BLaER1 treated with 17β-estradiol and CSF1 and Interleukin-3, amounts not matched to agents 10 nM and 100 nM (cell line): ENCODE results near the gene TIMM10.
A peak's percentile ranks its signal among the peaks of the same experiment; 100 is the strongest.

Experiments used
- H3K27ac ChIP-seq, 11 experiments: shearing (Covaris generic); formaldehyde crosslinking; 2 replicates each; pipeline ENCODE4 v1.8.1; 2022
- H3K27me3 ChIP-seq, 11 experiments: shearing (Covaris generic); formaldehyde crosslinking; 2 replicates each; pipeline ENCODE4 v1.8.1; 2022
- H3K36me3 ChIP-seq, 11 experiments: shearing (Covaris generic); formaldehyde crosslinking; 2 replicates each; pipeline ENCODE4 v1.8.1; 2022
- H3K4me1 ChIP-seq, 10 experiments: shearing (Covaris generic); formaldehyde crosslinking; 2 replicates each; pipeline ENCODE4 v1.8.1; 2022
- H3K4me2 ChIP-seq, 11 experiments: shearing (Covaris generic); formaldehyde crosslinking; 2 replicates each; pipeline ENCODE4 v1.8.1; 2022
- H3K4me3 ChIP-seq, 10 experiments: shearing (Covaris generic); formaldehyde crosslinking; 2 replicates each; pipeline ENCODE4 v1.8.1; 2022
- H3K9ac ChIP-seq, 11 experiments: shearing (Covaris generic); formaldehyde crosslinking; 2 replicates each; pipeline ENCODE4 v1.8.1; 2022
- H3K9me3 ChIP-seq, 11 experiments: shearing (Covaris generic); formaldehyde crosslinking; replicated peaks in 1 of 11; 2 replicates each; pipeline ENCODE4 v1.8.1; 2022
- H4K20me1 ChIP-seq, 11 experiments: shearing (Covaris generic); formaldehyde crosslinking; 2 replicates each; pipeline ENCODE4 v1.8.1; 2022
- Cebpa-rat ChIP-seq, 11 experiments: shearing (Covaris generic); IDR thresholded peaks; 2 replicates each; pipeline ENCODE4 v1.8.1; 2022

TIMM10 gene

GRCh38 chr11:57530596-57531507, at the start of gene TIMM10:
Gene TIMM10, minus strand, starts transcription at chr11:57530754. Its CDS starts 565 bp downstream, at chr11:57530189.
- Histone ChIP-seq H3K9me3 (no peaks in the 10 kb centered on the region), H3K4me1 (peaks cover 22 to 33% (median 24%) of the 10 kb centered on the region in 10 experiments), H3K4me2 (peak within 1 kb of the TSS; percentile 87 to 99 (median 94)), H4K20me1 (peaks cover 0 to 27% (median 16%) of the 10 kb centered on the region in 11 experiments; a peak in 11 of 22 replicates), H3K4me3 (peak within 1 kb of the TSS; percentile 73 to 94 (median 80)), H3K27me3 (no peaks in the 10 kb centered on the region), H3K36me3 (peaks cover 4 to 29% (median 19%) of the 10 kb centered on the region in 11 experiments; a peak in 18 of 22 replicates), H3K9ac (peak within 1 kb of the TSS; percentile 77 to 92 (median 84)), H3K27ac (peak within 1 kb of the TSS; percentile 45 to 90 (median 83); a peak in 21 of 22 replicates)
- TF ChIP-seq Cebpa-rat (IDR thresholded peaks at IDR 0.05) = no peak

GRCh38 chr11:57574061-57574460, 43.5 kb upstream of the TIMM10 start:
- Histone ChIP-seq H3K27me3 (no peaks in the 10 kb centered on the region), H3K9me3 (no peaks in the 10 kb centered on the region), H3K36me3 (no peaks in the 10 kb centered on the region), H3K27ac (no peak overlapping the region), H3K9ac (no peak overlapping the region), H3K4me3 (no peak overlapping the region), H3K4me1 (peaks cover 21 to 34% (median 29%) of the 10 kb centered on the region in 10 experiments), H4K20me1 (no peaks in the 10 kb centered on the region), H3K4me2 (no peak overlapping the region)
- TF ChIP-seq Cebpa-rat (IDR thresholded peaks at IDR 0.05) = no peak

- H3K4me1 ChIP-seq = peaks cover 30 to 49% (median 40%) of the 10 kb centered on the region in 10 experiments
- no peaks in the 10 kb centered on the region for H3K36me3 ChIP-seq
- no peaks in the 10 kb centered on the region for H4K20me1 ChIP-seq
- H3K27ac ChIP-seq = peak overlapping the region in 8 of 11 experiments; percentile 2 to 55 (median 44); a peak in 10 of 22 replicates
- no peak overlapping the region for H3K4me3 ChIP-seq
- no peak for TF ChIP-seq Cebpa-rat (IDR thresholded peaks at IDR 0.05)
- H3K9ac ChIP-seq = peak overlapping the region in 1 of 11 experiments; percentile 38; a peak in 2 of 22 replicates
- no peaks in the 10 kb centered on the region for H3K27me3 ChIP-seq
- H3K4me2 ChIP-seq = peak overlapping the region; percentile 53 to 79 (median 64)
- no peaks in the 10 kb centered on the region for H3K9me3 ChIP-seq
These were observed 41.1 kb upstream of the TIMM10 start for GRCh38 chr11:57571606-57572005.

- Histone ChIP-seq H3K27me3 (no peaks in the 10 kb centered on the region), H3K9me3 (no peaks in the 10 kb centered on the region), H4K20me1 (no peaks in the 10 kb centered on the region), H3K4me2 (peak overlapping the region; percentile 71 to 99 (median 88)), H3K9ac (peak overlapping the region; percentile 71 to 91 (median 84); a peak in 21 of 22 replicates), H3K4me1 (peaks cover 51 to 64% (median 58%) of the 10 kb centered on the region in 10 experiments), H3K36me3 (no peaks in the 10 kb centered on the region), H3K4me3 (peak overlapping the region; percentile 75 to 95 (median 84)), H3K27ac (peak overlapping the region in 9 of 11 experiments; percentile 64 to 89 (median 82); a peak in 16 of 22 replicates)
- no peak for TF ChIP-seq Cebpa-rat (IDR thresholded peaks at IDR 0.05)
These were observed 37.8 kb upstream of the TIMM10 start for GRCh38 chr11:57568330-57568766.

- Histone ChIP-seq H3K9me3 (no peaks in the 10 kb centered on the region), H3K4me2 (peak within 1 kb of the TSS; percentile 88 to 100 (median 97)), H3K27me3 (no peaks in the 10 kb centered on the region), H4K20me1 (peaks cover 0 to 1% (median 0%) of the 10 kb centered on the region in 11 experiments; a peak in 2 of 22 replicates), H3K36me3 (peaks cover 0 to 5% (median 0%) of the 10 kb centered on the region in 11 experiments; a peak in 2 of 22 replicates), H3K4me1 (peaks cover 51 to 63% (median 55%) of the 10 kb centered on the region in 10 experiments), H3K27ac (peak within 1 kb of the TSS; percentile 64 to 89 (median 82)), H3K9ac (peak within 1 kb of the TSS; percentile 71 to 91 (median 84)), H3K4me3 (peak within 1 kb of the TSS; percentile 75 to 95 (median 84))
- TF ChIP-seq Cebpa-rat (IDR thresholded peaks at IDR 0.05) = no peak
These were observed 37.2 kb upstream of the TIMM10 start, which contains the start of gene UBE2L6 for GRCh38 chr11:57567515-57568329. Gene UBE2L6, minus strand, starts transcription at chr11:57567672. Its CDS starts 61 bp downstream, at chr11:57567611.

- Histone ChIP-seq H3K36me3 (peaks cover 0 to 12% (median 0%) of the 10 kb centered on the region in 11 experiments; a peak in 5 of 22 replicates), H3K9me3 (no peaks in the 10 kb centered on the region), H3K27ac (peak overlapping the region; percentile 2 to 89 (median 82); a peak in 20 of 22 replicates), H3K27me3 (no peaks in the 10 kb centered on the region), H3K4me1 (peaks cover 46 to 56% (median 49%) of the 10 kb centered on the region in 10 experiments), H3K4me2 (peak overlapping the region; percentile 88 to 100 (median 97)), H4K20me1 (peaks cover 0 to 8% (median 5%) of the 10 kb centered on the region in 11 experiments; a peak in 7 of 22 replicates), H3K4me3 (peak overlapping the region; percentile 75 to 95 (median 84)), H3K9ac (peak overlapping the region; percentile 71 to 91 (median 84))
- TF ChIP-seq Cebpa-rat (IDR thresholded peaks at IDR 0.05) = no peak
These were observed 36.5 kb upstream of the TIMM10 start for GRCh38 chr11:57566905-57567514.

GRCh38 chr11:57566005-57566904, 35.7 kb upstream of the TIMM10 start:
- H3K4me1 ChIP-seq = peaks cover 38 to 48% (median 41%) of the 10 kb centered on the region in 10 experiments
- H3K4me2 ChIP-seq = peak overlapping the region; percentile 88 to 100 (median 97)
- no peaks in the 10 kb centered on the region for H3K27me3 ChIP-seq
- TF ChIP-seq Cebpa-rat (IDR thresholded peaks at IDR 0.05) = no peak
- peak overlapping the region; percentile 61 to 89 (median 81) for H3K27ac ChIP-seq
- peak overlapping the region; percentile 75 to 95 (median 84) for H3K4me3 ChIP-seq
- H3K9ac ChIP-seq = peak overlapping the region; percentile 63 to 91 (median 84); a peak in 21 of 22 replicates
- H3K36me3 ChIP-seq = peaks cover 0 to 17% (median 0%) of the 10 kb centered on the region in 11 experiments; a peak in 5 of 22 replicates
- no peaks in the 10 kb centered on the region for H3K9me3 ChIP-seq
- H4K20me1 ChIP-seq = peaks cover 0 to 16% (median 7%) of the 10 kb centered on the region in 11 experiments; a peak in 7 of 22 replicates
